ENCODE measurements around the gene WWC2.

Gene WWC2

GRCh38 chr4:183252959-183253358 is 153.9 kb downstream of the WWC2 start:
- POLR2A ChIA-PET, result no interaction called here
- CTCF ChIA-PET, result interaction anchor here (0.6 to 5.3 kb wide), 3 partner anchors 173 to 180 kb away, joined by 4 to 74 read pairs (median 4); no protein-coding TSS in a partner anchor
- Histone ChIP-seq H3K36me3 (ENCODE audit: control insufficient read depth in 2 of 2, insufficient read depth in 1 of 2, low read length in 2 of 2) (peaks cover 0 to 26% of the 10 kb centered on the region in 2 experiments; a peak in 1 of 3 replicates), H3K27ac (ENCODE audit: extremely low read depth, low read depth, low read length) (no peak overlapping the region), H3K9me3 (ENCODE audit: control insufficient read depth, insufficient read depth, low read depth, low read length) (no peaks in the 10 kb centered on the region), H3K4me1 (ENCODE audit: control insufficient read depth, insufficient read depth, low read length) (peaks cover 6% of the 10 kb centered on the region), H3K4me3 (ENCODE audit: low read depth, low read length) (no peak overlapping the region)
- TF ChIP-seq ZNF449 (tag by site-specific recombination; IDR thresholded peaks at IDR 0.05), result peak; percentile 71
- no peak for TF ChIP-seq SETDB1 (IDR thresholded peaks at IDR 0.05; ENCODE audit: insufficient read length, low read length)

GRCh38 chr4:183253451-183253850 is 154.4 kb downstream of the WWC2 start:
- H3K27ac ChIP-seq (ENCODE audit: extremely low read depth, low read depth, low read length), result no peak overlapping the region
- ChIA-PET CTCF (interaction anchor here (0.6 to 1.3 kb wide), 4 partner anchors 10 to 180 kb away, joined by 3 to 5 read pairs (median 4); no protein-coding TSS in a partner anchor), POLR2A (no interaction called here)
- H3K9me3 ChIP-seq (ENCODE audit: control insufficient read depth, insufficient read depth, low read depth, low read length), result no peaks in the 10 kb centered on the region
- TF ChIP-seq YY2 (tag by site-specific recombination; IDR thresholded peaks at IDR 0.05) (no peak), KLF16 (tag by site-specific recombination; IDR thresholded peaks at IDR 0.05) (no peak), ZNF341 (tag by site-specific recombination; IDR thresholded peaks at IDR 0.05; ENCODE audit: low read depth) (no peak), REST (tag by site-specific recombination; IDR thresholded peaks at IDR 0.05) (no peak), ZNF394 (tag by site-specific recombination; IDR thresholded peaks at IDR 0.05; ENCODE audit: borderline replicate concordance) (no peak), ZNF664 (tag by site-specific recombination; IDR thresholded peaks at IDR 0.05) (no peak), ZNF701 (tag by site-specific recombination; IDR thresholded peaks at IDR 0.05) (no peak), ZNF148 (tag by site-specific recombination; IDR thresholded peaks at IDR 0.05; ENCODE audit: borderline replicate concordance) (no peak)
- peaks cover 6% of the 10 kb centered on the region for H3K4me1 ChIP-seq (ENCODE audit: control insufficient read depth, insufficient read depth, low read length)
- no peak overlapping the region for H3K4me3 ChIP-seq (ENCODE audit: low read depth, low read length)
- H3K36me3 ChIP-seq (ENCODE audit: control insufficient read depth in 2 of 2, insufficient read depth in 1 of 2, low read length in 2 of 2), result peaks cover 0 to 26% of the 10 kb centered on the region in 2 experiments; a peak in 1 of 3 replicates

- peaks cover 0 to 26% of the 10 kb centered on the region in 2 experiments; a peak in 1 of 3 replicates for H3K36me3 ChIP-seq (ENCODE audit: control insufficient read depth in 2 of 2, insufficient read depth in 1 of 2, low read length in 2 of 2)
- H3K4me3 ChIP-seq (ENCODE audit: low read depth, low read length), result no peak overlapping the region
- no peaks in the 10 kb centered on the region for H3K9me3 ChIP-seq (ENCODE audit: control insufficient read depth, insufficient read depth, low read depth, low read length)
- ChIA-PET POLR2A (no interaction called here), CTCF (interaction anchor here (0.6 to 1.3 kb wide), 4 partner anchors 9 to 181 kb away, joined by 3 to 5 read pairs (median 4); no protein-coding TSS in a partner anchor)
- no peak overlapping the region for H3K27ac ChIP-seq (ENCODE audit: extremely low read depth, low read depth, low read length)
- peaks cover 6% of the 10 kb centered on the region for H3K4me1 ChIP-seq (ENCODE audit: control insufficient read depth, insufficient read depth, low read length)
- TF ChIP-seq FEZF1 (tag by site-specific recombination; IDR thresholded peaks at IDR 0.05), result peak; percentile 50; the same call in 1 of the 2 replicates
- no peak for TF ChIP-seq ZNF112 (tag by site-specific recombination; IDR thresholded peaks at IDR 0.05)
Observed at GRCh38 chr4:183254162-183254561, 155.1 kb downstream of the WWC2 start.
